OCI-M1 (cell line): ENCODE results near the gene RENBP.

Experiments used
- DNase-seq: peaks from one replicate; lab custom pipeline; 2025; lab: John Stamatoyannopoulos, UW

Gene RENBP

GRCh38 chrX:153920546-153920945, 23.9 kb downstream of the RENBP start:
- no peak for DNase-seq

- DNase-seq: no peak
Observed at GRCh38 chrX:153919281-153919680, 25.2 kb downstream of the RENBP start.

- DNase-seq: no peak
Observed at GRCh38 chrX:153917869-153918268, 26.6 kb downstream of the RENBP start.

DNA sequence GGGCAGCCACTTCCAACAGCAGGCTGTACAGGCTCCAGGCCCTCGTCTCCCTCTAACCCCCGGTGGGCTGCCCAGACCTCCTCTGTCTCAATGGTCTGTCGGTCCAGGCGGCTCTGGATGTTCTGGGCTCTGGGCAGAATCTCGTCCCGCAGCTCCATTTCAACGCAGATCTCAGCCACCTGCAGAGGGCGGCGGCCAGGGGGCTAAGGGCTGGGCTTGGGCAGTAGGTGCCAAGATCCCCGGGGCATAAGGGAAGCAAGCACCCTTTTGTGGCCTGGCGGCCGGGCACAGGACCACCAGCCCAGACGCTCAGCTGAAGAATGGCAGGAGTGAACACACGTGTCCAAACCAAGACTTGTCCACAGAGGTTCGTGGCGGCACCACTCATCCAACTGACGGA, 30.7 kb downstream of the RENBP start:
- no peak for DNase-seq

- no peak for DNase-seq
Observed at GRCh38 chrX:153913211-153913610, 31.2 kb downstream of the RENBP start.

DNA sequence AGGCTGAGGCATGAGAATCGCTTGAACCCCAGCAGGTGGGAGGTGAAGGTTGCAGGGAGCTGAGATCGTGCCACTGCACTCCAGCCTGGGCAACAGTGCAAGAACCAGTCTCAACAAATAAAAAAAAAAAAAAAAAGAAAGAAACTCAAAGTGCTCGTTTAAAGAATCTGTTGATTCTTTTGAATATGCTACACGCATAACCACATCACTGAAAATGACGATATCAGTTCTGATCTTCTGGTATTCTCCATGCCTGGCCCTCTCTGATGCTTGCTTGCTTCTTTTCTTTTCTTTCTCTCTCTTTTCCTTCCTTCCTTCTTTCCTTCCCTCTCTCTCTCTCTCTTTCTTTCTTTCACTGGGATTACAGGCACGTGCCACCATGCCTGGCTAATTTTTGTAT, 32.6 kb downstream of the RENBP start:
- DNase-seq: no peak

DNA sequence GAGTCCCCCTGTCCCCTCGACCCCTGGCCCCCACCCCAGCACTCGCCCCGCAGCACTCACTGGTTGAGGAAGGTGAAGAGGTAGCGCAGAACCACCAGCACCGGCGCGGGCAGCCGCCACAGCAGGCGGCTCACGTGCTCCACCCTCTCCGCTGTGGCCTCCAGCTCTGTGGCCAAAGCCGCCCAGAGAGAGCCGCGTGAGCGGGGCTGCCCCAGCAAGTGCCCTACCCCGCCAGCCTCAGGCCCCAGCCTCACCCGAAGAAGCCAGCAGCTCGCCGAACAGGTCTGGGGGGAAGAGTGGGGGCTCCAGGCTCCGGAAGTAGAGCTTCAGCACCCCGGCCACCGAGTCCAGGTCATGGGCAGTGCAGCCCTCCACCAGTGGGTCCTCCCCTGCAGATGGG, 34.0 kb downstream of the RENBP start:
- no peak for DNase-seq

DNA sequence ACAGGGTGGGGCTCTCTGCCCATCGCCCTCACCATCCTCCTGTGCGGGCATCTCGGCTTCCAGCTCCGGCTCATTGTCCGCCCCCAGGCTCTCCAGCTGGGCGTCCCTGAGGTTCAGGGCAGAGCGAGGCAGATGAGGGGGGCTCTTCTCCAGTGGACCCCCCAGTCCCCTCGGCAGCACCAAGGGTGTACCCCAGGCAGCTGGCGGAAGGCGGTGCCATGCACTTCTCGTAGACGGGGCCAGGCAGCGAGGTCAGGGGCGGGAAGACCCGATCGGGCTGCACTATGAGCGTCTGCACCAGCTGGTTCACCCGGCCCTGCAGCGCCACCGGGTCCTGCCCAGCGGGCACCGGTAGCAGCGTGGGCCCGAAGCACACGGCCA, 34.5 kb downstream of the RENBP start:
- no peak for DNase-seq

DNA sequence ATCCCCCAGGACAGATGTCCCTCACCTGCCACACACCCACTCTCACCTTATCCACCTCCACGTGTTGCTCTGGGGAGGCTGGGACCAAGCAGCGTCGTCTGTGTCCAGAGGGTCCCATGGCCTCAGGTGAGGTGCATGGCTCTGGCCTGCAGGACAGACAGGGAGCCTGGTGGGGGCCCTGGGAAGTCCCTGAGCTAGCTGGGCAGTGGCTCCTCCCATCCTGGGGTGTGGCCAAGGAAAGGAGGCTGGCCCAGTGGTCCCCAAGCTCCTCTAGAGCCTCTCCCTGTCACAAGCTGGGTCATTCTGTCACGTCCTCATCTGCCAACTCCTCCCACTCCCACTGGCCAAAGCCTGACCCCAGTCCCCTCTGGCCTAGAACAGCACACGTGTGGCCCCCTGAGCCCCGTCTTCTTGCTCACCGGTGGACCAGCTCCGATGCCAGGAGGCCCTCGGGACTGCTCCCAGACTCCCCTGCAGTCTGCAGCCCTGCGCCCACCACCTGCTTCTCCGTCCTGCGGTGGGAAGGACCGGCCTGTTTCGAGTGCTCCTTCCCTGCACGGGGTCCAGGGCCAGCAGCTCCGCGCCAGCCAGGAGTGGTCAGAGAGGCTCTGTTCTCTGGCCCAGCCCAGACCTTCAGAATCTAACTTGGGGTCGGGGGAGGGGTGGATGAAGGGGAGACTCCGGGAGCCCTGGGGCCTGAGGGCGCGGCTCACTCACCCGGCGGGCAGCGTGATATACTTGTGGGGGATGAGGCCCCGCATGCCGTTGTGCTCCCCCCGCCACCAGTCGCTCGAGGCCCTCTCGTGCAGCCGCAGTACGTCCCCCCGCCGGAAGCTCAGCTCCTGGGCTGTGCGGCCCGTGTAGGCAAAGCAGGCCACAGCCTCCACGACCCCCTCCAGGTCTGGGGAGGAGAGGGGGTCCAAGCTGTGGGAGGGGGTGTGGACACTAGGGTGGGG, 35.1 kb downstream of the RENBP start:
- DNase-seq: peak; percentile 39

DNA sequence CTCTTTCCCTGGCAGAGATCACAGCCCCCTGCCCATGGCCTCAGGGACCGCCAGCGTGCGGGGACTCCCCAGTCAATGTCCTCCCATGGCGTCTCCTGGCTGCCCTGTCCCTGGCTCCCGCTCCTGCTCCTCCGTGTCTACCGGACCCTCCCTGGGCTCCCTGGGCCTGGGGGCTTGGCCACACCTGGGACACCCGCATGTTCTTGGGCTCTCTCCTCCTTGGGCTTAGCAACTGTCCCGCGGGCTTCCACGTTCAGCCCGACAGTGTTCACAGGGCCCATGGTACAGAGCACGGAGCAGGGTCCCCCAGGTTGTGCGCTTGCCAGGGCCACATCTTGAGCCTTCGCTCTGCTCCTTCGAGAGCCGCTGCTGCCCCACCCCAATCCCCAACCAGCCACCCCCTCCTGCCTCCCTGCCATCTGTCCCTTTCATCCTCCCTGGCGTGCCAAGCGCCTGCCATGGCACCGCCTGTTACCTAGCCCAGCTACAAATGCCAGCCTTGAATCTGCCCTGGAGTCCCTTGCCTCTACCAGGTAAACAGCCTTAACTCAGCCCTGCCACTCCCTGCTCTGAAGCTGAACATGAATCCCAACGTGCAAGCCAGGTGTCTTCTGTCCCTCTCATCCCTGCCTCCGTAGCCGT, 36.1 kb downstream of the RENBP start:
- DNase-seq: no peak

DNA sequence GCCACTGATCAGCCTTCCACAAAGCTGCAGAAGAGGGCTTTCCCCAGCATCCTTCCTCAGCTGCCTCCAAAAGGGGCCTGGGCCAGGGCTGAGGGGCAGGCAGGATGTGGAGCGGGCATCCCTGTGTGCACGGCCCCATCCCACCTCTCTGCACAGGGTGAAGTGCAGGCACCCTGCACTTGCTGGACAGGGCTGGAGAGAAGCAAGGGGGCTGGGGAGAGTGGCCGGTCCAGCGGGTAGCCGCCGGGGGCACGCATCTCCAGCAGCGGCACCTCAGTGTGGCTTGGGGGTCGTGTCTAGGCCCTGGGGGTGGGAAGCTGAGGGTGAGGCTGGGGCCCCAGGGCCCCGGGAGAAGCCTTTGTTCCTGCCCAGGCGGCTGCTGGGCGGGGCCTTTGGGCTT, 37.0 kb downstream of the RENBP start:
- DNase-seq: no peak

DNA sequence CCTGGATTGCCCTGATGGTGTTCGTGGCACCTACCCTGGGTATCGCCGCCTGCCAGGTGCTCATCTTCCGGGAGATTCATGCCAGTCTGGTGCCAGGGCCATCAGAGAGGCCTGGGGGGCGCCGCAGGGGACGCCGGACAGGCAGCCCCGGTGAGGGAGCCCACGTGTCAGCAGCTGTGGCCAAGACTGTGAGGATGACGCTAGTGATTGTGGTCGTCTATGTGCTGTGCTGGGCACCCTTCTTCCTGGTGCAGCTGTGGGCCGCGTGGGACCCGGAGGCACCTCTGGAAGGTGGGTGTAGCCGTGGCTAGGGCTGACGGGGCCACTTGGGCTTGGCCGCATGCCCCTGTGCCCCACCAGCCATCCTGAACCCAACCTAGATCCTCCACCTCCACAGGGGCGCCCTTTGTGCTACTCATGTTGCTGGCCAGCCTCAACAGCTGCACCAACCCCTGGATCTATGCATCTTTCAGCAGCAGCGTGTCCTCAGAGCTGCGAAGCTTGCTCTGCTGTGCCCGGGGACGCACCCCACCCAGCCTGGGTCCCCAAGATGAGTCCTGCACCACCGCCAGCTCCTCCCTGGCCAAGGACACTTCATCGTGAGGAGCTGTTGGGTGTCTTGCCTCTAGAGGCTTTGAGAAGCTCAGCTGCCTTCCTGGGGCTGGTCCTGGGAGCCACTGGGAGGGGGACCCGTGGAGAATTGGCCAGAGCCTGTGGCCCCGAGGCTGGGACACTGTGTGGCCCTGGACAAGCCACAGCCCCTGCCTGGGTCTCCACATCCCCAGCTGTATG, 38.1 kb downstream of the RENBP start:
- no peak for DNase-seq

- no peak for DNase-seq
Observed at GRCh38 chrX:153905481-153906095, 38.9 kb downstream of the RENBP start.

GRCh38 chrX:153903991-153904957, 40.2 kb downstream of the RENBP start, which contains the start of gene AVPR2:
Gene AVPR2, plus strand, starts transcription at chrX:153904673. Its CDS starts 473 bp downstream, at chrX:153905146.
- DNase-seq: peak; percentile 35

GRCh38 chrX:153903238-153903980, 41.0 kb downstream of the RENBP start:
- peak; percentile 35 for DNase-seq

- peak; percentile 25 for DNase-seq
Observed at GRCh38 chrX:153902385-153902784, 42.1 kb downstream of the RENBP start.

DNA sequence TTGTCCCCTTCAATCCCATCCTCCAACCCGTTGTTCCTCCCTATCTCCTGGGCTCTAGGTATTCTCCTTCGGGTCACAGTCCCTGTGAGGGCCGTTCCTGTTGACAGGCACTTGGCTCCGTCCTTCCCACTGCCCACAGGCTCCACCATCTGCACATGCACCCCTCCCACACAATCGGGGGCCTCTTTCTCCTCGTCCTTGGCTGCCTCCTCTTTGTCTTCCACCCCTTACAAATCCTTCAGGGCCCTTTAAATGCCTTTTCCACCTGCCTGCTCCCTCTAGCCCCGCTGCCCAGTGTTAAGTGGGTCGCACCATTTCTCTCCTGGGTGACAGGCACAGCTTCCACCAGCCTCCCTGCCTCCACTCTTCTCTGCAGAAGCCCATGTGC, 42.7 kb downstream of the RENBP start:
- peak; percentile 28 for DNase-seq

DNA sequence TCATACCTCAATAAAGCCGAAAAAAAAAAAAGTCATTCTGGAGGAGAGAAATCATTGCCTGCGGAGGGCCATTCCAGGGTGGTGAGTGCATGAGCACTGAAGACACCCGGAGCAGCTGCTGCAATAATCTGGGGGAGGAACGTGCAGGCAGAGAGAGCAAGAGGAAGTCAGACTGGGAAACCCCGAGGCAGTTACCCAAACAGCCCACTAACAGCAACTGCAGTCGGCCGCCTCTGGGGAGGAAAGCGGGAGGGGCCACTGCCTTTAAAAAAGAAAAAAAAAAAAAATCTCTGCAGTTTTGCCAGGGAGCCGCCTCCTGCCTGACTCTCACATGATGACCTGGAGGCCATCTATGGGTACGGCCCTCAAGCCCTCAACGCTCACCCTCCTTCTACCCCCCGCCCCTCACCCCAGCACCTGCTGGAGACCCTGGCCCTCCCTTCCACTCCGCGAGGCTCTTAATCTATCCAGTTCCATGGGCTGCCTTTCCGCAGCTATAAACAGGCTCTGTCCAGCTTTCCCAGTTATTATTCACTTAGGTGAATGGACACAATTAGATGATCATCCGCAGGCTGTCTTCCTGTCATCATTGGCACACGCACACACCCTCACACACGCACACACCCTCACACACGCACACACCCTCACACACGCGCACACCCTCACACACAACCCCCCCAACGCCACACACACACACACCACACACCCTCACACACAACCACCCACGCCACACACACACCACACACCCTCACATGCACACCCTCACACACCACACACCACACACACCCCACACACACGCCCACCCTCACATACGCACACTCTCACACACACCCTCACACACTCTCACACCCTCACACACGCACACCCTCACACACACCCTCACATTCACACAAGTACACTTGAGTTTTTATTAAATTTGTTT, 43.4 kb downstream of the RENBP start:
- peak; percentile 95 for DNase-seq

GRCh38 chrX:153897899-153898298, 46.5 kb downstream of the RENBP start:
- DNase-seq: peak; percentile 96
